ENCODE data around the gene DNAH2. TPM values are rescaled to one million over a fixed set of nuclear protein-coding genes. Genes with fewer than 3 reads are reported as not detected.

Gene DNAH2
- total and polyA plus RNA-seq, 9 of the 15 experiments (the other 6 are each of a cell fraction or from before 2014, with no cell fraction given): 0.03 TPM; not detected in 8

GRCh38 chr17:7856811-7857712 lies 139.5 kb downstream of the DNAH2 start, which contains the start of gene NAA38 (continued):
- TF ChIP-seq MXD1 (CRISPR knock-in tag; IDR thresholded peaks at IDR 0.05; ENCODE audit: borderline replicate concordance, poor library complexity, severe bottlenecking) (no peak), ZNF766 (CRISPR knock-in tag; conservative IDR thresholded peaks at IDR 0.05) (peak; percentile 95), ATF6 (CRISPR knock-in tag; IDR thresholded peaks at IDR 0.05) (no peak), L3MBTL2 (IDR thresholded peaks at IDR 0.05) (peak; percentile 61), ZFP1 (CRISPR knock-in tag; IDR thresholded peaks at IDR 0.05) (no peak), HSF4 (CRISPR knock-in tag; IDR thresholded peaks at IDR 0.05; ENCODE audit: borderline replicate concordance) (no peak), ZNF124 (CRISPR knock-in tag; IDR thresholded peaks at IDR 0.05) (no peak), ZKSCAN8 (CRISPR knock-in tag; IDR thresholded peaks at IDR 0.05) (no peak), DMBX1 (CRISPR knock-in tag; IDR thresholded peaks at IDR 0.05; ENCODE audit: borderline replicate concordance) (no peak), EGR1 (conservative IDR thresholded peaks at IDR 0.05) (peak; percentile 54), BRF1 (IDR thresholded peaks at IDR 0.05; ENCODE audit: borderline replicate concordance, extremely low read depth, insufficient read length) (no peak), MXI1 (IDR thresholded peaks at IDR 0.05; ENCODE audit: low read depth, low read length) (peak; percentile 8), REST (IDR thresholded peaks at IDR 0.05; ENCODE audit: borderline replicate concordance) (peak; percentile 39; the same call in 1 of the 2 replicates), REST (CRISPR knock-in tag; IDR thresholded peaks at IDR 0.05; ENCODE audit: low read depth) (no peak), MCM3 (IDR thresholded peaks at IDR 0.05) (no peak), ZNF23 (CRISPR knock-in tag; IDR thresholded peaks at IDR 0.05) (no peak), U2AF2 (optimal IDR thresholded peaks at IDR 0.05; ENCODE audit: low read depth, low read length) (no peak)

Measured in K562 (cell line).